Nasal cavity respiratory epithelium epithelial cell of viscerocranial mucosa (primary cell): ENCODE data around the gene SNX15. TPM values are rescaled to one million over a fixed set of nuclear protein-coding genes. Genes with fewer than 3 reads are reported as not detected.

Experiments used
- total RNA-seq: library from RNA; depleted of rRNA; stranded (reverse); fragments of >200 nt; gene quantifications from 2 replicates; pipeline ENCODE4 v1.2.3, GENCODE V29; 2014

Gene SNX15
- 14.6 and 19.8 TPM in 2 replicates for total RNA-seq

GRCh38 chr11:65027213-65028067 lies at the start of gene SNX15:
Gene SNX15 (plus strand): TSS chr11:65027439. CDS start chr11:65027538, 99 bp downstream.

GRCh38 chr11:64996710-64997380 lies 30.4 kb upstream of the SNX15 start, which contains the start of gene BATF2:
Gene BATF2 (minus strand): TSS chr11:64996971. CDS start chr11:64996914, 57 bp downstream.

GRCh38 chr11:65013888-65014725 lies 13.1 kb upstream of the SNX15 start, which contains the start of gene ARL2:
Gene ARL2 (plus strand): TSS chr11:65014160. CDS start chr11:65014208, 48 bp downstream.

GRCh38 chr11:65040847-65041622 lies 13.8 kb downstream of the SNX15 start, which contains the start of gene SAC3D1:
Gene SAC3D1 (plus strand): TSS chr11:65041210. CDS start chr11:65041293, 83 bp downstream.

GRCh38 chr11:65058419-65059054 lies 31.3 kb downstream of the SNX15 start, which contains the start of gene NAALADL1:
Gene NAALADL1 (minus strand): TSS chr11:65058553. CDS start chr11:65058521, 32 bp downstream.

GRCh38 chr11:65083834-65084597 lies 56.8 kb downstream of the SNX15 start, which contains the start of the genes CDCA5 and ZFPL1:
Gene CDCA5 (minus strand): TSS chr11:65084040. CDS start chr11:65083978, 62 bp downstream.
Gene ZFPL1 (plus strand): TSS chr11:65084222. CDS start chr11:65084699, 477 bp downstream.

Other genes with a start within 250 kb of the SNX15 start
- gene SF1, start 248.9 kb upstream of the SNX15 start, total RNA-seq = 64.3 and 191 TPM in 2 replicates
- gene MAP4K2, start 224.2 kb upstream of the SNX15 start, total RNA-seq = 7.5 and 14.8 TPM in 2 replicates
- gene MEN1, start 216.9 kb upstream of the SNX15 start, total RNA-seq = 10.9 and 24.8 TPM in 2 replicates
- gene CDC42BPG, start 182.8 kb upstream of the SNX15 start, total RNA-seq = 7.5 and 35.9 TPM in 2 replicates
- 34.2 and 92.9 TPM in 2 replicates for gene EHD1, start 148.8 kb upstream of the SNX15 start, total RNA-seq
- gene ATG2A, start 110.2 kb upstream of the SNX15 start, total RNA-seq = 6.2 and 15.4 TPM in 2 replicates
- 16.4 and 19.4 TPM in 2 replicates for gene PPP2R5B, start 102.8 kb upstream of the SNX15 start, total RNA-seq
- gene GPHA2, start 91.5 kb upstream of the SNX15 start, total RNA-seq = not detected in 2 replicates
- not detected in 2 replicates for gene MAJIN, start 55.3 kb upstream of the SNX15 start, total RNA-seq
- gene BATF2, start 30.5 kb upstream of the SNX15 start, total RNA-seq = 0.34 and 0.57 TPM in 2 replicates
- 60.5 and 67.8 TPM in 2 replicates for gene ARL2, start 13.3 kb upstream of the SNX15 start, total RNA-seq
- 10.1 and 12.0 TPM in 2 replicates for gene SAC3D1, start 13.8 kb downstream of the SNX15 start, total RNA-seq
- gene NAALADL1, start 31.1 kb downstream of the SNX15 start, total RNA-seq = 5.8 and 7.2 TPM in 2 replicates
- gene CDCA5, start 56.6 kb downstream of the SNX15 start, total RNA-seq = under 0.01 and 0.14 TPM in 2 replicates
- gene ZFPL1, start 56.8 kb downstream of the SNX15 start, total RNA-seq = 41.0 and 64.6 TPM in 2 replicates
- gene VPS51, start 68.8 kb downstream of the SNX15 start, total RNA-seq = 97.1 and 98.5 TPM in 2 replicates
- gene TM7SF2, start 84.4 kb downstream of the SNX15 start, total RNA-seq = 21.9 and 24.6 TPM in 2 replicates
- 11.1 and 22.2 TPM in 2 replicates for gene ZNHIT2, start 90.3 kb downstream of the SNX15 start, total RNA-seq
- 177 and 362 TPM in 2 replicates for gene FAU, start 94.7 kb downstream of the SNX15 start, total RNA-seq
- gene MRPL49, start 94.9 kb downstream of the SNX15 start, total RNA-seq = 30.1 and 48.9 TPM in 2 replicates
- gene SYVN1, start 107.1 kb downstream of the SNX15 start, total RNA-seq = 24.9 and 39.7 TPM in 2 replicates
- not detected in 2 replicates for gene SPDYC, start 142.8 kb downstream of the SNX15 start, total RNA-seq
- gene CAPN1, start 154.5 kb downstream of the SNX15 start, total RNA-seq = 130 and 324 TPM in 2 replicates
- gene POLA2, start 234.5 kb downstream of the SNX15 start, total RNA-seq = 1.0 and 3.6 TPM in 2 replicates